GM21528 (cell line): ENCODE measurements around the gene RFC1.
A peak's percentile ranks its signal among the peaks of the same experiment; 100 is the strongest.
"Not testable (repeated sequence)": the region's sequence is repeated elsewhere in the genome, so short reads cannot be mapped to it uniquely, and the experiment has no call there.

Source experiments
- ATAC-seq: cut with Tn5 transposase; IDR thresholded peaks from one replicate; pipeline ENCODE4 v1.9.1; 2021; ENCODE audit warnings: mild to moderate bottlenecking, moderate library complexity; ENCODE audit not compliant: unreplicated experiment, low FRiP score

Gene RFC1

GRCh38 chr4:39365830-39366771, at the start of gene RFC1:
Gene RFC1 (minus strand): TSS chr4:39366362. CDS start chr4:39366241, 121 bp downstream.
- ATAC-seq = peak; percentile 54

- ATAC-seq = no peak
These were observed 49.6 kb upstream of the RFC1 start for GRCh38 chr4:39415678-39416283.

GRCh38 chr4:39411561-39411960, 45.4 kb upstream of the RFC1 start:
- ATAC-seq = not testable (repeated sequence)

- no peak for ATAC-seq
These were observed 44.3 kb upstream of the RFC1 start for GRCh38 chr4:39410415-39410814.

GRCh38 chr4:39407584-39407885, 41.4 kb upstream of the RFC1 start:
- no peak for ATAC-seq

GRCh38 chr4:39406763-39407583, 40.8 kb upstream of the RFC1 start, which contains the start of gene KLB:
Gene KLB (plus strand): TSS chr4:39406930. CDS start chr4:39406950, 20 bp downstream.
- no peak for ATAC-seq

GRCh38 chr4:39401640-39402039, 35.5 kb upstream of the RFC1 start:
- ATAC-seq = not testable (repeated sequence)

- no peak for ATAC-seq
These were observed 28.5 kb upstream of the RFC1 start for GRCh38 chr4:39394706-39395105.

GRCh38 chr4:39390603-39391002, 24.4 kb upstream of the RFC1 start:
- ATAC-seq = no peak

GRCh38 chr4:39384563-39384962, 18.4 kb upstream of the RFC1 start:
- no peak for ATAC-seq

GRCh38 chr4:39383690-39384089, 17.5 kb upstream of the RFC1 start:
- ATAC-seq = no peak

- ATAC-seq = no peak
These were observed 9.3 kb upstream of the RFC1 start for GRCh38 chr4:39375478-39375877.

- ATAC-seq = not testable (repeated sequence)
These were observed 5.0 kb upstream of the RFC1 start for GRCh38 chr4:39371209-39371608.

GRCh38 chr4:39369301-39369700, 3.1 kb upstream of the RFC1 start:
- no peak for ATAC-seq

GRCh38 chr4:39367166-39367565, 1.0 kb upstream of the RFC1 start:
- no peak for ATAC-seq

- ATAC-seq = no peak
These were observed 802 bp downstream of the RFC1 start for GRCh38 chr4:39365360-39365759.

- no peak for ATAC-seq
These were observed 2.3 kb downstream of the RFC1 start for GRCh38 chr4:39363773-39364393.

GRCh38 chr4:39362827-39363226, 3.3 kb downstream of the RFC1 start:
- no peak for ATAC-seq

- ATAC-seq = not testable (repeated sequence)
These were observed 5.6 kb downstream of the RFC1 start for GRCh38 chr4:39360611-39361010.

GRCh38 chr4:39357002-39357401, 9.2 kb downstream of the RFC1 start:
- ATAC-seq = no peak

- no peak for ATAC-seq
These were observed 12.0 kb downstream of the RFC1 start for GRCh38 chr4:39354254-39354552.
